Measurements from ENCODE around the gene UGT1A10.
"Not testable (repeated sequence)": the region's sequence is repeated elsewhere in the genome, so short reads cannot be mapped to it uniquely, and the experiment has no call there.

- TF ChIP-seq CTCF, POLR2A, EP300 (IDR thresholded peaks at IDR 0.05): not testable (repeated sequence)
These were observed 9.8 kb downstream of the UGT1A10 start for GRCh38 chr2:233646033-233646432.

Measured in tibial nerve (tissue), 4 donors.